ENCODE results near the gene UBC.
A peak's percentile ranks its signal among the peaks of the same experiment; 100 is the strongest.
"Not testable (repeated sequence)": the region's sequence is repeated elsewhere in the genome, so short reads cannot be mapped to it uniquely, and the experiment has no call there.

Gene UBC

GRCh38 chr12:124925117-124925516 is 10.7 kb upstream of the UBC start:
- H3K27ac Mint-ChIP-seq: peak overlapping the region; percentile 27
- peaks cover 8% of the 10 kb centered on the region for H3K27me3 Mint-ChIP-seq (ENCODE audit: low read depth)
- H3K4me3 Mint-ChIP-seq: no peak overlapping the region
- peaks cover 8% of the 10 kb centered on the region for H3K36me3 Mint-ChIP-seq (ENCODE audit: low read depth)
- H3K4me1 Mint-ChIP-seq (ENCODE audit: low read depth): peaks cover 48% of the 10 kb centered on the region
- H3K9me3 Mint-ChIP-seq: no peaks in the 10 kb centered on the region

- Mint-ChIP-seq H3K27ac (no peak overlapping the region), H3K4me1 (ENCODE audit: low read depth) (peaks cover 57% of the 10 kb centered on the region), H3K9me3 (no peaks in the 10 kb centered on the region), H3K27me3 (ENCODE audit: low read depth) (peaks cover 8% of the 10 kb centered on the region), H3K36me3 (ENCODE audit: low read depth) (peaks cover 13% of the 10 kb centered on the region), H3K4me3 (no peak overlapping the region)
These were observed 9.7 kb upstream of the UBC start for GRCh38 chr12:124923905-124924734.

- Mint-ChIP-seq H3K4me3 (peak overlapping the region; percentile 87), H3K36me3 (ENCODE audit: low read depth) (peaks cover 4% of the 10 kb centered on the region), H3K9me3 (no peaks in the 10 kb centered on the region), H3K27me3 (ENCODE audit: low read depth) (no peaks in the 10 kb centered on the region), H3K4me1 (ENCODE audit: low read depth) (peaks cover 54% of the 10 kb centered on the region), H3K27ac (peak overlapping the region; percentile 99)
These were observed 7.0 kb upstream of the UBC start for GRCh38 chr12:124921200-124922031.

- Mint-ChIP-seq H3K4me3 (peak overlapping the region; percentile 87), H3K9me3 (no peaks in the 10 kb centered on the region), H3K4me1 (ENCODE audit: low read depth) (peaks cover 56% of the 10 kb centered on the region), H3K27me3 (ENCODE audit: low read depth) (no peaks in the 10 kb centered on the region), H3K36me3 (ENCODE audit: low read depth) (peaks cover 4% of the 10 kb centered on the region), H3K27ac (peak overlapping the region; percentile 99)
These were observed 6.0 kb upstream of the UBC start for GRCh38 chr12:124920353-124920935.

- peak overlapping the region; percentile 99 for H3K27ac Mint-ChIP-seq
- peaks cover 4% of the 10 kb centered on the region for H3K36me3 Mint-ChIP-seq (ENCODE audit: low read depth)
- H3K4me3 Mint-ChIP-seq: peak overlapping the region; percentile 81
- H3K4me1 Mint-ChIP-seq (ENCODE audit: low read depth): peaks cover 60% of the 10 kb centered on the region
- H3K27me3 Mint-ChIP-seq (ENCODE audit: low read depth): no peaks in the 10 kb centered on the region
- H3K9me3 Mint-ChIP-seq: no peaks in the 10 kb centered on the region
These were observed 5.3 kb upstream of the UBC start for GRCh38 chr12:124919521-124920352.

GRCh38 chr12:124918622-124918988 is 4.2 kb upstream of the UBC start:
- not testable (repeated sequence) for H3K9me3 Mint-ChIP-seq; H3K27me3 Mint-ChIP-seq (ENCODE audit: low read depth)
- Mint-ChIP-seq H3K4me3 (peak overlapping the region; percentile 95), H3K27ac (peak overlapping the region; percentile 99), H3K36me3 (ENCODE audit: low read depth) (peaks cover 14% of the 10 kb centered on the region), H3K4me1 (ENCODE audit: low read depth) (peaks cover 63% of the 10 kb centered on the region)

- no peaks in the 10 kb centered on the region for H3K27me3 Mint-ChIP-seq (ENCODE audit: low read depth)
These were observed 3.6 kb upstream of the UBC start for GRCh38 chr12:124917841-124918621.

GRCh38 chr12:124917135-124917840 is 2.8 kb upstream of the UBC start:
- Mint-ChIP-seq H3K4me3 (peak overlapping the region; percentile 95), H3K9me3 (no peaks in the 10 kb centered on the region), H3K4me1 (ENCODE audit: low read depth) (peaks cover 72% of the 10 kb centered on the region), H3K27me3 (ENCODE audit: low read depth) (no peaks in the 10 kb centered on the region), H3K36me3 (ENCODE audit: low read depth) (peaks cover 26% of the 10 kb centered on the region), H3K27ac (peak overlapping the region; percentile 99)

More at GRCh38 chr12:124917841-124918621, 3.6 kb upstream of the UBC start:
- H3K4me3 Mint-ChIP-seq: peak overlapping the region; percentile 95
- peaks cover 19% of the 10 kb centered on the region for H3K36me3 Mint-ChIP-seq (ENCODE audit: low read depth)
- peak overlapping the region; percentile 99 for H3K27ac Mint-ChIP-seq
- H3K4me1 Mint-ChIP-seq (ENCODE audit: low read depth): peaks cover 68% of the 10 kb centered on the region
- no peaks in the 10 kb centered on the region for H3K9me3 Mint-ChIP-seq

- Mint-ChIP-seq H3K9me3 (no peaks in the 10 kb centered on the region), H3K27me3 (ENCODE audit: low read depth) (no peaks in the 10 kb centered on the region), H3K36me3 (ENCODE audit: low read depth) (peaks cover 30% of the 10 kb centered on the region), H3K4me1 (ENCODE audit: low read depth) (peaks cover 69% of the 10 kb centered on the region), H3K27ac (peak overlapping the region; percentile 99), H3K4me3 (peak overlapping the region; percentile 95)
These were observed 2.1 kb upstream of the UBC start for GRCh38 chr12:124916374-124917134.

- Mint-ChIP-seq H3K4me3 (peak overlapping the region; percentile 95), H3K27me3 (ENCODE audit: low read depth) (no peaks in the 10 kb centered on the region), H3K4me1 (ENCODE audit: low read depth) (peaks cover 68% of the 10 kb centered on the region), H3K27ac (peak overlapping the region; percentile 99), H3K9me3 (no peaks in the 10 kb centered on the region), H3K36me3 (ENCODE audit: low read depth) (peaks cover 40% of the 10 kb centered on the region)
These were observed 1.1 kb upstream of the UBC start for GRCh38 chr12:124915239-124916236.

GRCh38 chr12:124913474-124914391 is 717 bp downstream of the UBC start:
- Mint-ChIP-seq H3K4me1 (ENCODE audit: low read depth) (peaks cover 62% of the 10 kb centered on the region), H3K36me3 (ENCODE audit: low read depth) (peaks cover 43% of the 10 kb centered on the region), H3K27me3 (ENCODE audit: low read depth) (no peaks in the 10 kb centered on the region)

More at GRCh38 chr12:124913474-124914391, 717 bp downstream of the UBC start:
- Mint-ChIP-seq H3K4me3 (peak overlapping the region; percentile 95), H3K27ac (peak overlapping the region; percentile 97), H3K9me3 (no peaks in the 10 kb centered on the region)
